ENCODE measurements around the gene LRRD1.

- no peak for TF ChIP-seq POLR2AphosphoS5 (IDR thresholded peaks at IDR 0.05)
- TF ChIP-seq CTCF (IDR thresholded peaks at IDR 0.05): no peak
- no peak for TF ChIP-seq POLR2A (IDR thresholded peaks at IDR 0.05)
- no peak for TF ChIP-seq EP300 (IDR thresholded peaks at IDR 0.05)
Observed at GRCh38 chr7:92156990-92157389, 22.0 kb downstream of the LRRD1 start.

All from gastroesophageal sphincter (tissue), 3 donors.